Measurements from ENCODE around the gene PECR. TPM values are rescaled to one million over a fixed set of nuclear protein-coding genes. Genes with fewer than 3 reads are reported as not detected.

Gene PECR
- total RNA-seq, 1 experiment from 2014 or later = 26.0 TPM

- no peak for ATAC-seq
- Histone ChIP-seq H3K9me3 (ENCODE audit: low read length) (no peaks in the 10 kb centered on the region), H3K9me2 (replicated peaks; ENCODE audit: low read length) (no peaks in the 10 kb centered on the region), H3K27me3 (ENCODE audit: low read length) (no peaks in the 10 kb centered on the region), H3K9ac (ENCODE audit: low read length) (no peak overlapping the region), H3K79me2 (ENCODE audit: low read length) (peaks cover 80% of the 10 kb centered on the region), H3K36me3 (ENCODE audit: low read depth, low read length) (peaks cover 78% of the 10 kb centered on the region), H3K4me1 (ENCODE audit: insufficient read depth, low read length) (peaks cover 40% of the 10 kb centered on the region), H3K4me3 (ENCODE audit: low read length) (no peak overlapping the region), H4K20me1 (ENCODE audit: low read length) (0 out of 2 replicates have a peak, but pooled peaks cover 18% of the 10 kb centered on the region), H3K4me2 (ENCODE audit: low read length) (no peak overlapping the region), H3F3A (ENCODE audit: low read length, unreplicated experiment) (peaks cover 6% of the 10 kb centered on the region), H2AFZ (ENCODE audit: low read length) (no peak overlapping the region), H3K27ac (ENCODE audit: low read length) (no peak overlapping the region)
- ChIA-PET POLR2A (ENCODE audit: unreplicated experiment) (no interaction called here), CTCF (no interaction called here)
- no peak for DNase-seq
- TF ChIP-seq CTCF (conservative IDR thresholded peaks at IDR 0.05; ENCODE audit: low read depth, low read length) (no peak), EZH2 (IDR thresholded peaks at IDR 0.05; ENCODE audit: low read length, unreplicated experiment) (no peak), EZH2phosphoT487 (IDR thresholded peaks at IDR 0.05; ENCODE audit: borderline replicate concordance, low read length) (no peak)
- intact Hi-C loops (cut with micrococcal nuclease) = loop anchor here (10.0 kb wide), 1 partner anchor 381 kb away; the partner anchor contains the start of gene RPL37A
- no TSS peak for BruUV-seq (replicated peaks)
Measured at GRCh38 chr2:216113572-216113971, 32.0 kb upstream of the PECR start.

DNA sequence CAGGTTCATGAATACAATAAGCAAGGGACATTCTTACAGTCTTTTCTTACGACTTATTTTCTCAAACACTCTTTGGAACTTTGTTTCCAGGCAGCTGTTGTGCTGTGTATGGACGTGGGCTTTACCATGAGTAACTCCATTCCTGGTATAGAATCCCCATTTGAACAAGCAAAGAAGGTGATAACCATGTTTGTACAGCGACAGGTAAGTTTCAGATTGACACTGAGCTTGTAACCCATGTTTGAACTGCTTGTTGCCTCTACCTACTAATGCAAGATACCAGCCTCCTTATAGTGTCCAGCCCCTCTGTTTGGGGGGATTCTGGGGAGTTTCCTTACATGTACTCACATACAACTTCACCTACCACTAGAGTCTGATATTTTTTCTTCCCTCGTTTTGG is 31.3 kb upstream of the PECR start:
- 0 out of 2 replicates have a peak, but pooled peaks cover 18% of the 10 kb centered on the region for H4K20me1 ChIP-seq (ENCODE audit: low read length)
- CTCF ChIA-PET = no interaction called here
- POLR2A ChIA-PET (ENCODE audit: unreplicated experiment) = no interaction called here
- no peak overlapping the region for H2AFZ ChIP-seq (ENCODE audit: low read length)
- H3K9me3 ChIP-seq (ENCODE audit: low read length) = no peaks in the 10 kb centered on the region
- peaks cover 72% of the 10 kb centered on the region for H3K36me3 ChIP-seq (ENCODE audit: low read depth, low read length)
- no peak overlapping the region for H3K9ac ChIP-seq (ENCODE audit: low read length)
- intact Hi-C loops (cut with micrococcal nuclease) = loop anchor here (10.0 kb wide), 1 partner anchor 382 kb away; the partner anchor contains the start of gene RPL37A
- no peaks in the 10 kb centered on the region for H3K9me2 ChIP-seq (replicated peaks; ENCODE audit: low read length)
- H3K27me3 ChIP-seq (ENCODE audit: low read length) = no peaks in the 10 kb centered on the region
- peaks cover 6% of the 10 kb centered on the region for H3F3A ChIP-seq (ENCODE audit: low read length, unreplicated experiment)
- no TSS peak for BruUV-seq (replicated peaks)
- no peak overlapping the region for H3K4me2 ChIP-seq (ENCODE audit: low read length)
- TF ChIP-seq EZH2phosphoT487 (IDR thresholded peaks at IDR 0.05; ENCODE audit: borderline replicate concordance, low read length) (no peak), CTCF (conservative IDR thresholded peaks at IDR 0.05; ENCODE audit: low read depth, low read length) (no peak), EZH2 (IDR thresholded peaks at IDR 0.05; ENCODE audit: low read length, unreplicated experiment) (no peak)
- peaks cover 44% of the 10 kb centered on the region for H3K4me1 ChIP-seq (ENCODE audit: insufficient read depth, low read length)
- H3K79me2 ChIP-seq (ENCODE audit: low read length) = peaks cover 73% of the 10 kb centered on the region
- ATAC-seq = no peak
- H3K4me3 ChIP-seq (ENCODE audit: low read length) = no peak overlapping the region
- no peak for DNase-seq
- H3K27ac ChIP-seq (ENCODE audit: low read length) = no peak overlapping the region

GRCh38 chr2:216111122-216111521 is 29.5 kb upstream of the PECR start:
- Histone ChIP-seq H3K9me3 (ENCODE audit: low read length) (no peaks in the 10 kb centered on the region), H3K36me3 (ENCODE audit: low read depth, low read length) (peaks cover 54% of the 10 kb centered on the region), H2AFZ (ENCODE audit: low read length) (no peak overlapping the region), H3K9me2 (replicated peaks; ENCODE audit: low read length) (no peaks in the 10 kb centered on the region), H3K4me1 (ENCODE audit: insufficient read depth, low read length) (peaks cover 39% of the 10 kb centered on the region), H3K4me3 (ENCODE audit: low read length) (peak overlapping the region; percentile 97), H3K79me2 (ENCODE audit: low read length) (peaks cover 55% of the 10 kb centered on the region), H3K4me2 (ENCODE audit: low read length) (peak overlapping the region; percentile 97), H3K27ac (ENCODE audit: low read length) (no peak overlapping the region), H3K9ac (ENCODE audit: low read length) (peak overlapping the region; percentile 98; the same call in 1 of the 2 replicates), H3K27me3 (ENCODE audit: low read length) (no peaks in the 10 kb centered on the region), H3F3A (ENCODE audit: low read length, unreplicated experiment) (no peaks in the 10 kb centered on the region), H4K20me1 (ENCODE audit: low read length) (0 out of 2 replicates have a peak, but pooled peaks cover 18% of the 10 kb centered on the region)
- intact Hi-C loops (cut with micrococcal nuclease) = loop anchor here (2.0 to 10.0 kb wide), 2 partner anchors 78 to 384 kb away; partner anchors contain the start of gene RPL37A
- ChIA-PET CTCF (no interaction called here), POLR2A (ENCODE audit: unreplicated experiment) (no interaction called here)
- DNase-seq (no peak), ATAC-seq (no peak)
- no peak for TF ChIP-seq EZH2phosphoT487 (IDR thresholded peaks at IDR 0.05; ENCODE audit: borderline replicate concordance, low read length)
- no peak for TF ChIP-seq CTCF (conservative IDR thresholded peaks at IDR 0.05; ENCODE audit: low read depth, low read length)
- no peak for TF ChIP-seq EZH2 (IDR thresholded peaks at IDR 0.05; ENCODE audit: low read length, unreplicated experiment)
- BruUV-seq (replicated peaks) = no TSS peak
